GM21381 (cell line): ENCODE results near the gene CAMSAP1.

ENCODE experiments used
- ATAC-seq: cut with Tn5 transposase; IDR thresholded peaks from one replicate; pipeline ENCODE4 v1.9.1; 2021; ENCODE audit warnings: mild to moderate bottlenecking, moderate library complexity; ENCODE audit not compliant: unreplicated experiment

CAMSAP1 gene

DNA sequence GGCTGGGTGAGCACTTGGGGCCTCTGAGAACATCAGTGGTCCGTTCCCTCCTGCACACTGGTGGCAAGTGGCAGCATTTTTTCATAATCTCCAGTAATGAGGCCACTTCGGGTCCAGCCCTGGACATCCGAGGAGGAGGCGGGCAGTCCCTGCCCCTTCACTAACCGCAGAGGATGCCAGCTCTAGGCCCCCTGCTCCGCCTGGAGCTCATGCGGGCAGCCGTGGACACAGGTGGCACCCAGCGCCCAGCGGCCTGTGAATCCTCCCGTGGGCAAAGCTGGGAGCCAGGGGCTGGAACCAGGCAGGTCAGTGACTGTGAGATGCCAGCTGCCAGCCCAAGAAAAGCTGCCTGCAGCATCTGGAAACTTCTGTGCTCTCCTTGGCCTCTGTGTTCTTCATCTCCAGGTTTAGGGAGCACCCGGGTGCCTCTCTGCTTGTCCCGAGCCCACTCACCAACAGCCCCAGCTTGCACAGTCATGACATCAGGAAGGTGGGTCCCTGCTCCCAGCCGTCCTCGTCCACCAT, 112.9 kb downstream of the CAMSAP1 start:
- no peak for ATAC-seq

DNA sequence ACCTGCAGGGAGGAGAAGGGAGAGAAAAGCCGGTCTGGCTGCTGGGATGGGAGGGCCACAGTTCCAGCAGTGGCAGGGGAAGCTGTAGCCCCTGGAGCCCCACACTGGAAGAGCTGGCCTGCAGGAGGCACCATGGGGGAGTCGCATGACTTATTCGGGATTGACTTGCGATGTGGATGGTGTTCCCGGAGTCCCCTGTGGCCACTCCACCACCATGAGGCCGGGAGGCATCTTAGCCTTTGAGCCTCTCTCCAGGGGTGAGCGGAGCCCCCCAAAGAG, 113.3 kb downstream of the CAMSAP1 start:
- ATAC-seq = no peak

DNA sequence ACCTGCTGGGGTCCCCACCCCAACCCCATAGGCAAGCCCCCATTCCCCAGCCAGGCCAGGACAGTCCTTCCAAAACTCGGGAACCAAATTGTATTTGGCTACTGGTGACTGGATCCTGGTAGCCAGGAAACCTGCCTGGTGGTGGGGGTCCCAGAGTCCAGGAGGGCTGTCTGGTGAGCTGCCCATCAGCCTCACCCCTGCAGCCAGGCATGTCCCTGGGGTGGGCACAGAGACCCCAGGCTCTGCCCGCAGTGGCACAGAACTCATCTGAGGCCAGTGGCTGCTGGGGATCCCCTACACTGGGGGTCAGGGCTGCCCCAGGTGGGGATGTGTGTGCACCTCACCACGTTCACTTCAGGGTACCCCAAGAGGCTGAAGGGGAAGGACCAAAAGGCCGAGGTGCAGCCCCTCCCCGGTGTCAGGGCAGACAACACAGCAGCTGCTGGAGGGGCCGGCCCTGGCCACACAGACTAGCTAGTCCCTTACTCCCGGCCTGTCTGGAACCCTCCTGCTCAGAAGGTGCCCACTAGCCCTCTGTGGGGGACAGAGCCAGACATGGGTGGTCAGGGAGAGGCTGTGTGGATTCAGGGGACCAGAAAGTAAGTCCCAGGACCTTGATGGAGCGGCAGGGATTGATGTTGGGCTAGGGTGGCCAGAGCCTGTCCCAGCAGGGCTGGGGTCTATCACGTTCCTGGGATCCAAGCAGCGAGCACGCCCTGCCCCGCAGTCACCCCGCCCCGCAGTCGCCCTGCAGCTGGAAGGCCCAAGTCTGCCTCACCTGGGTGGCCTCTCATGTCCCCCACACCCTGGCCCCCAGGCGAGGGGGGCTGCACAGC, 113.9 kb downstream of the CAMSAP1 start:
- ATAC-seq = no peak

DNA sequence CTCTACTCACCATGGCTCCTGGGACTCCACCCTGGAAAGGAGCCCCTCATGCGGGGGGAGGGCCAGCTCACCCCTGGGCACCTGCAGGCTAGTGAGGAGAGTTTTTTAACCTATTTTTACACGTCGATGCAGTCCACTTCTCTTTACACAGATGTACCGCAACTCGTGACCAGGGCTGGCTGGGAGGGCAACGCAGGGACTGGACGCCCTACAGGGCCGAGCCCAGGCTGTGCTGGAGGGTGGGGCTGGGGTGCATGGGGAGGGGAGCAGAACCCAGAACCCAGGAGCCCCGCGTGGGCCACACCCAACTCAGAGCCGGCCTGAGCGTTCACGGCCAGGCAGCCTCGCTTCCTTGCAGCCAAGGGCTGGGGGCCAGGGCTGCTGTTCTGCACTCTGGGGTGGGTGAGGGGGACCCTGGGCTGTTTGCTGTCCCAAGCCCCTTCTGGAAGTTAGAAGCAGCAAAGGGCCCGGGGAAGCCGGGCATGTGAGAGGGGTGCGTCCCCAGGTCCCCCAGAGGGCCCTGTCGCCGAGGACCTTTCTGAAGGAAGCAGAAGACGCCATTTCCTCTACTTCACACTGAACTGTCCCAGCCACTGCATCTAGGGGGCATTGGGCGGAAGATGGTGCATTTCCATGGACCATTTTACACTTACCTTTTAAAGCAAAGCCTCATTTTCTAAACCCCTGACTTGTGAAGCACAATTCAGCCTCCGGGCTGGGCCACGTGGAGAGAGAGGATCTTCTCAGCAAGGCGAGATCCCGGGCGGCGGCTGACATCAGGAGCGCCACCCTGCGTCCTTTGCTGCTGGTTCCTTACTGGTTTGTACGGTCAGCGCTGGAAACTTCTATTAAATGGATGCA, 114.8 kb downstream of the CAMSAP1 start:
- no peak for ATAC-seq

DNA sequence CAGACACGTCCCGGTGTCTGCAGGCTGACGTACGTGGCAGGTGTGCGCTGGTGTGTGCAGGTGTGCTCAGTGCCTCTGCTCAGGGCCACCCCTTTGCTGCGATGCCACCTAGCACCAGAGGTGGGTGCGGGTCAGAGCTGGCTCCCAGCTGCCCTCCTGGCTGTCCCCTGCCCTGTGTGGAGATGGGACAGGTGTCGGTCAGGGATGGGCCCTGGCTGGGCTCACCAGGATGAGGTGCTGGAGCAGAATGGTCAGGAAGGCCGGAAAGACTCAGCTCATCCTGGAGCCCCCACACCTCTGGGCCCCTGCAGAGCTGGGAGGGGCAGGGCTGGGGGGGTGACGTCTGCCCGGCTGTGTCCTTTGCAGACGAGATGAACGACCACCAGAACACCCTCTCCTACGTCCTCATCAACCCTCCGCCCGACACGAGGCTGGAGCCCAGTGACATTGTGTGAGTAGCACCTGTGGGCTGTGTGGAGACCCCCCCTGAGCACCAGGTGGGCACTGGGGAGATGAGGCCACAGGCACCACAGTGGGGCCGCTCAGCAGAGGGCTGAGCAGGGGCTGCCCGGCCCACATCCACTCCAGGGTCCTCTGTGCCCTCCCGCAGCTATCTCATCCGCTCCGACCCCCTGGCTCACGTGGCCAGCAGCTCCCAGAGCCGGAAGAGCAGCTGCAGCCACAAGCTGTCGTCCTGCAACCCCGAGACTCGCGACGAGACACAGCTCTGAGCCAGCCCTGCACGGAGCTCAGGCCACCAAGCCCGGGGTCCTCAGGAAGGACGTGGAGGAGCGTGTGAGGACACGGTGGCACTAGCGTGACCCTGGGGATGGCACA, 115.7 kb downstream of the CAMSAP1 start:
- ATAC-seq = no peak

DNA sequence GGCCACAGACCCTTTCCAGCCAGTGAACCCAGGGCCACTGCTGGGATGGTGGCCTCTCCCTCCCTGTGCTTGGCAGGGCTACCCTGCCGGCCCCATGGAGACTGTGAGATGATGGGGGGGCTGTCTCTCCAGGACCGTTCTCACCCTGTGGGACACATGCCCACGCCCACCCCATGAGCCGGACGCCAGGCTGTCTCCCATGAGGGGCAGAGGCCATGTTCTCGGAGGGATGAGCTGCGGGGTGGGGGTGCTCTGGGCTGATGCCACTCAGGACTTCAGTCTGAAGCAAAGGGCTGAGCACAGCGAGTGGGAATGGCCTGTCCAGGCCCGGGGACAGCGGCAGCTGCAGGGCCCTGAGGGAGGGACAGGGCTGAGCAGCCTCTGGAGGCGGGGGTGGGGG, 116.5 kb downstream of the CAMSAP1 start:
- no peak for ATAC-seq

DNA sequence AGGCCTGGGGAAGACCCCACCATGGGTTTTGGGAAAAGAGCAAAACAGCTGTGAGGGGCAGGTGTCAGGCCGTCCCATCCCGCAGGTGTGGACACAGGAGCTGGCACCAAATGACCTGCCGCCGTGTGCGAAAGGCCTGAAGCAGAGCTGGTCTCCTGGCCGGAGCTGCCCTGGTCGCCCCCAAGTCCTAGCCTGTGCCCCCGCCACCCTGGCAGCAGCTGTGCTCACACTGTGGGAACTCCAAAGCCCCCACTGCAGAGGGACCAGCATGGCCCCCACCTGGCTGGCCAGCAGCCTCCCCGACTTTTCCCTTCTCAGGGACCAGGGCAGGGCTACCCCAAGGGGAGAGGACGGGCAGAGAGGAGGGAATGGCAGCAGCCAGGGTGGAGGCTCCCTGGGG, 117.0 kb downstream of the CAMSAP1 start:
- no peak for ATAC-seq

DNA sequence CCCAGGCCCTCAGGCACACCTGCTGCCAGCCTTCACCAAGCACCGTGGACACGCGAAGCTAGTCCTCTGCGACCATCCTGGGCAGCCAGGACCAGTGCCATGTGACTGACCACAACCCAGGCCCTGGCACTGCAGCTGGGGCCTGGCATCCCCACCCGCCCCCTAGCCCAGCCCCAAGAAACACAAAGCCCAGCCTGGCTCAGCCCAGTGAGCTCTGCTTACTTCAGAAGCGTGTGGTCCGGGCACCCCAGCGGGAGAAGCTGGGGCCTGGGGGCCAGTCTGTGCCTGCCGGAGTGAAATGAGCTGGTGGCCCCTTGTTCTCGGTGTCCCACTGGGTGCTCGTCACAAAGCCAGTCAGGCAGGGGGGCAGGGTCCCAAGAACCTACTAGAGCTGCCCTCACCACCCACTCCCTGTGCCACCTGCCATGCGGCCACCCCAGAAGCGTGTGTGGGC, 117.5 kb downstream of the CAMSAP1 start:
- ATAC-seq = no peak

DNA sequence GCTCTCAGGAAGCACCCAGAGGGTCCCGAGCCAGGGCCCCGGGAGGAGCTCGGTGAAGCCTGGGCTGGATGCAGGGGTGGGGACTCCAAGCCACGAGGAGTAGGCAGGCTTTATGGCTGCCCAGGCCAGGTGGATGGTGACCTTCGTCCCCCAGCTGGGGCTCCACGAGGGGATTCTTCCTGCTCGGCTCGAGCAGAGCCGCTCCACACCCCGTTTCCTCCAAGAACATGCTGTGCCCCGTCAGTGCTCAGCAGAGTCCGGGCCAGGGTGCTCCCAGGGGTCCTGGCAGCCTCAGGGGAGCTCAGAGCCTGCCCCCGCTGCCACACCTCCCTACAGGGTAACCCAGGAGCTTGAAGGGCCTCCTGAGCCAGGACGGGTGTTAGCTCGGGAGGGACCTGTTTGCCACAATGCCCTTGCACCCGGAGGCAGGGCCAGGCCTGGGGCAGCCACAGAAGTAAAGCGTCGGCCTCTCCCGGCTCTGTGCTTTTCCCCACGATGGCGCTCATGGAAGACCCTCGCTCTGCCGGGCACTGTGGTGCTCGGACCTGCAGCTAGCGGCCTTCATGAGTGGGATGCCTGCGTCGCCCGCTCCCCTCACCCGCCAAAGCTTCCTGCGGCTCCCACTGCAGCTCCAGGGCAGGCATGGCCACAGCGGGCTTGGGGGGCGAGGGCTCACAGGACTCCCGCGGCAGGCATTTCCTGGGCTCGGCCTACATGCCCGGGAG, 118.6 kb downstream of the CAMSAP1 start:
- ATAC-seq = no peak

DNA sequence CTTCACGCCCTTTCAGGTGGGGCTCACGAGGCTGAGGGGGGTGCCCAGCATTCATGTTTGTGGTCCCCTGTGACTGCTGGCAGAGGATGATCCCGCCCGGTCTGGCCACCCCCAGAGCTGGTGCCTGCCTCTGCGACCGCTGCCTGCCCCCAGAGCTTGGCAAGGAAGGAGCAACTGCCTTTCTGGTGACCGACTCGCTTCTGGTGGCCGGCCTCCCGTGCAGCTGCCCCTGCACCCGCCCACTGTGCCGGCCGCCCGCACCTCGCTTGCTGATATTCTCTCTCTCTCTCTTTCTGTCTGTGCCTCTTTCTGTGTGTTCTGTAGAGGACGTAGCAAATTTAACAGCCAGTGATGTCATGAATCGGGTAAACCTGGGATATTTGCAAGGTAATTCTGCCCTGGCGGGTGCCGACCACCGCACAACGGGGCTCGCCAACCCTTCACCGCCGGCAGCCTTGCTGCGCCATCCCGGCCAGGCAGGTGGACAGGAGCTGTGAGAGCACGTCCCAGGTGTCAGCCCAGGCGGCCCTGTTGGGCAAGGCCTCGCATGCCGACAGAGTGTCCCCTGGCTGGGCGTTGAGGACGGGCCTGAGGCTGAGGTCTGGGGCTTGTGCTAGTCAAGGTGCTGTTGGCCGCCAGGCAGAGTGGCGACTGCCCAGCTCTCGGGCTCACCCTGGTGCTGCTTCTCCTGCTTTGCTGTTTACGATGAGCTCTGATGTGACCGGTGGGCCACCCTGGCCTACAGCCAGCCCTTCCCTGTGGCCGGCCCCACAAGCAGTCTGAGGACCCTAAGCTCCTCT, 119.4 kb downstream of the CAMSAP1 start:
- ATAC-seq = no peak

DNA sequence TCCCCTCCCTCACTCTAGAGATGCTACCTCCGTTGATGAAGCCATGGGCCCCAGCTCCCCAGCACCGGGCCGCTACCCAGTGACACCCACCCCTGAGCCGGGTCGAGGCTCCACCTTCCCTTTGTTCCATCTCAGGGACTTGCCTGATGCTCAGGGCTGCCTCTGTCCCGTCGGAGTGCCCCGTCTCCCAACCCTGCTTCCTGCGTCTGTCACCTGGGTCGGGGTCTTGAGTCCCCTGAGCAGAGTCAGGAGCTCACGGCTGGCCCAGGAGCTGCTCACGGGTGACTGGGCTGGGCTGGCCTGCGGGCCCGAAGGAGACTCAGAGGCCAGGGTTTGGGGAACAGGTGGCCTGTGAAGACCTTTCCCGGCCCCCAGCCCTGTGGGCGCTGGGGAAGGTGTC, 120.0 kb downstream of the CAMSAP1 start:
- ATAC-seq = no peak

DNA sequence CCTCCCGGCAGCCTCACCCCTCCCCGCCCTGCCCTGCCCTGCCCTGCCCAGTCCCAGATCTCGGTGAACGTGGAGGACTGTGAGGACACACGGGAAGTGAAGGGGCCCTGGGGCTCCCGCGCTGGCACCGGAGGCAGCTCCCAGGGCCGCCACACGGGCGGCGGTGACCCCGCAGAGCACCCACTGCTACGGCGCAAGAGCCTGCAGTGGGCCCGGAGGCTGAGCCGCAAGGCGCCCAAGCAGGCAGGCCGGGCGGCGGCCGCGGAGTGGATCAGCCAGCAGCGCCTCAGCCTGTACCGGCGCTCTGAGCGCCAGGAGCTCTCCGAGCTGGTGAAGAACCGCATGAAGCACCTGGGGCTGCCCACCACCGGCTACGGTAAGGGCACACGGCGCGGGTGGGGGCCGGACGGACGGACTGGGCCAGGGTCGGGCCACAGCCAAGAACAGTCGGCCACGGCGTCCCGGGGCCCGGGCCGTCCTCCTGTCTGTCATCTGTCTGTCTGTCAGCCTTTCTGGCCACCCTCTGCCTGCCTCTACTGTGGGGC, 121.1 kb downstream of the CAMSAP1 start:
- no peak for ATAC-seq

DNA sequence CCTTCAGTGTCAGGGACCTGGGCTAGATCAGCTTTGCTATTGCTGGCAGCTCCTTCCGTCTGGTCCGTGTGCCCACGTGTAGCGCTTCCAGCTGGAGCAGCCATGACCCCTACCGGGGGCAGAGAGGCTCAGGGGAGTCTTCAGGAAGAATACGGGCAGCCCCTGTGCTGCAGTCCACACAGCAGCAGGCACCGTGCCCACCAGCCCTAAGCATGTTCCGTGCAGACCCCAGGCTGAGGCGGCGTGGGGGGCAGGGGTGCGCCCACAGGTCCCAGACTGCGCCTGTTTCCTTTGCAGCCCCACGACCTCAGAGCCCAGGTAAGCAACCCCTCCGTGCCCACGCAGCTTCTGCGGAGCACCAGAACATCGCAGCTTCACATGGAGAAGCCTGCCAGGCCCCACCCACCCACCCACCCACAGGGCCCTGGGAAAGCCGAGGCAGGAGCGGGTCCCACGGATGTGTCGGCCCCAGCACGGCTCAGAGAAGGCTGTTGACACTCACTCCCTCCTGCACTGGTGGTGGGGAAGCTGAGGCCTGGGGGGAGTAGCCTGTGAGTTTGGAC, 122.3 kb downstream of the CAMSAP1 start:
- ATAC-seq = no peak

DNA sequence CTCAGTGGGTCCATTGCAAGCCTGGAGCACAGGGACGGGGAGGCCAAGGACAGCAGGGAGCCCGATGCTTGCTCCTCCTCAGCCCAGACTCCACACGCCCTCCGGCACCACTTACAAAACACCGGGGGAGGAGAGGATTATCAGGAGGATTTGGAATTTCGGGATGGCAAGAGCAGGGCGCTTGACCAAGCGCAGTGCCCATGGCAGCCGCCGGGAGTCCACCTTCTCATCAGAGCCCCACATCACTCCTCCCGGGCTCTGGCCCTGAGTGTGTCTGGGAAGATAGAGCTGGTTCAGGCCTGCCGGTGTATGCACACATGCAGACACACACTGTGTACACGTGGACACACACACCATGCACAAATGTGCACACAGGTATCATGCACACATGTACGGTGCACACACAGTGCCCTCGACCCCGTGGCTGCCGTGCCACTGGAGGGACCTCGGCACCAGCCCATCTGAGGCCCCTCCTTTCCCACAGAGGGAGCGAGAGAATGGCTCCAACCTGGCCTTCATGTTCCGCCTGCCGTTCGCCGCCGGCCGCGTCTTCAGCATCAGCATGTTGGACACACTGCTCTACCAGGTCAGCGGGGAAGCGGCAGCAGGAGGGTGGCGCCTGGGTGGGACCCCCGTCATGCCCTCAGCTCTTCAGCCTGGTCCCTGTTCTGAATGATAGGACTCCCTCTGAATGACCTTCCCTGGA, 123.7 kb downstream of the CAMSAP1 start:
- no peak for ATAC-seq

DNA sequence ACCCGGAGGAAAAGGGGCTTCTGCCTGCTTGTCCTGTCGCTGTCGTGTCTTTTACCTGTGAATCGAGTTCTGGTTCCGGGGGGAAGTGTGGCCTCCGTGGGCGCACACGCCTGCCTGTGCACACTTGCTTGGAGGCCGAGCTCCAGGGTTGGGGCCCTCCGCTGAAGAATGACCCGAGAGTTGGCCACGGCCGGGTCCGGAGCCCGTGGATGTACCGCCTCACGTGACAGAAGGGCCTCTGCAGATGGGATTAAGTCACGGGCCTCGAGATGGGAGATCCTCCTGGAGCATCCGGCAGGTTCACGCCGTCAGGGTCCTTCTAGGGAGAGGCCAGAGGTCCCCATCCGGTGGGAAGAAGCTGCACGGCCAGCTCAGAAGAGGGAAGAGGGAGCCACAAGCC, 124.4 kb downstream of the CAMSAP1 start:
- no peak for ATAC-seq

DNA sequence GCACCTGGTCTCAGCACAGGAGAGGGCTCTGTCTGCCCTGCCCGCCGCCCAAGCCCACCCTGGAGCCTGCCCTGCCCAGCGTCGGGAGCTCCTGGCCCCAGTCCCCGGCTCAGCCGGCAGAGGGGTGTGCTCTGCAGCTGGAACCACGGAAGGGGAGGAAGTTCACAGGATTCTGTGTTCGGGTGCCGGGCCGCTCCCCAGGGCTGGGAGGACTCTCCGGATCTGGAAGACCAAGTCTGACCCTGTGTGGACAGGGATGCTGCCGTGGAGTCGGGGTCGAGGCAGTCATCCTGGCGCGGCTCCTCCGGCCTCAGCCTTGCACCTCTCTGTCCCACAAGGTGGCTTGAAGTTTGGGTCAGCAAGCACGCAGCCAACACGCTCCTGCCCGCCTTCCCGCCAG, 126.7 kb downstream of the CAMSAP1 start:
- ATAC-seq = no peak

DNA sequence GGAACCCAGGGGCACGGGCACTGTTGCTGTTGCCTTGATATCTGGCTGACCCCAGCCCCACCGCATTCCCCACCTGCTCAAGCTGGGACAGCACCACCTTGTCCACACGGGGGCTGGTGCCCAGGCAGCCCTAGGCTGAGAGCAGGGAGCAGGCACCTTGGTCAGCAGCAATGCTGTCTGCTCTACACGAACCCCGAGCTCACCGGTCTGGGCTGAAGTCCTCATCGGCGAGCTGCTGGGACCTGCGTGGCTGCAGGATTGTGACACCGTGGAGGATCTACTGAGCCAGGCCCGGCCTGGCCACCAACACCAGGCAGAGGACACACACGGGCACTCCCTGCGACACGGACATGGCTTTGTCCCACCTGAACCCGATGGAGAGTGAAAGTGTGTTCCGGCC, 127.3 kb downstream of the CAMSAP1 start:
- ATAC-seq = no peak

DNA sequence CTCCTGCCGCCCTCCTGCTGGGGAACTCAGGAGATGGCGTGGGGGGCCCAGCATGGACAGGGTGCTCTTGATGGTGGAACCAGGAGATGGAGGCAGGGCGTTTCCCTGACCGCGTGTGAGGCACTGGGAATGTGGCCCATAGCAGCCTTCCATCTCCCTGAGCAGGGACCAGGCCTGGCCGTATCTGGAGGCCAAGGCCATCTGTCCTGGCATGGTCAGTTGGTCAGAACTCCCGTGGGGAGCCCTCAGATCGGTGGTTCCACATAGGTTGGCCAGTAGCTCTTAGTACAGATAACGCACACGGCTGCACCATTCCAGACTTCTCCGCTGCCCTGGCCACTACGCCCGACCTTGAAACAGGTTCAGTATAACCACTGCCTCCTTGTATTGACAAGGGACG, 127.8 kb downstream of the CAMSAP1 start:
- ATAC-seq = no peak
